NOMO-1 treated with DMSO at 0.1 percent for 48 hours (cell line): Measurements from ENCODE around the gene ZBTB21.
A peak's percentile ranks its signal among the peaks of the same experiment; 100 is the strongest.

Experiments
- DNase-seq: peaks from one replicate; lab custom pipeline; 2025; ENCODE audit not compliant: unreplicated experiment; lab: John Stamatoyannopoulos, UW

ZBTB21 gene

GRCh38 chr21:42021371-42022090 is 11.4 kb upstream of the ZBTB21 start:
- no peak for DNase-seq

- DNase-seq, result no peak
These were observed 9.5 kb upstream of the ZBTB21 start for GRCh38 chr21:42019706-42020105.

- DNase-seq, result no peak
These were observed 9.0 kb upstream of the ZBTB21 start for GRCh38 chr21:42019101-42019605.

GRCh38 chr21:42017022-42017421 is 6.9 kb upstream of the ZBTB21 start:
- DNase-seq, result no peak

GRCh38 chr21:42016364-42016985 is 6.3 kb upstream of the ZBTB21 start:
- DNase-seq, result no peak

GRCh38 chr21:42013931-42014330 is 3.8 kb upstream of the ZBTB21 start:
- no peak for DNase-seq

GRCh38 chr21:42013376-42013775 is 3.2 kb upstream of the ZBTB21 start:
- DNase-seq, result peak; percentile 6

GRCh38 chr21:42012763-42013329 is 2.7 kb upstream of the ZBTB21 start:
- no peak for DNase-seq

- DNase-seq, result no peak
These were observed 2.2 kb upstream of the ZBTB21 start for GRCh38 chr21:42012344-42012743.

GRCh38 chr21:42010507-42011495 is 641 bp upstream of the ZBTB21 start:
- peak; percentile 32 for DNase-seq

GRCh38 chr21:42009018-42009830 is 936 bp downstream of the ZBTB21 start:
- peak; percentile 6 for DNase-seq

GRCh38 chr21:42007356-42007940 is 2.7 kb downstream of the ZBTB21 start:
- no peak for DNase-seq

GRCh38 chr21:42006765-42007164 is 3.4 kb downstream of the ZBTB21 start:
- no peak for DNase-seq

GRCh38 chr21:42004406-42005199 is 5.6 kb downstream of the ZBTB21 start:
- DNase-seq, result no peak

- no peak for DNase-seq
These were observed 7.1 kb downstream of the ZBTB21 start for GRCh38 chr21:42003051-42003461.

GRCh38 chr21:42002421-42002958 is 7.7 kb downstream of the ZBTB21 start:
- no peak for DNase-seq

GRCh38 chr21:42001781-42002180 is 8.4 kb downstream of the ZBTB21 start:
- DNase-seq, result no peak

GRCh38 chr21:42000908-42001307 is 9.3 kb downstream of the ZBTB21 start:
- DNase-seq, result no peak

- no peak for DNase-seq
These were observed 12.5 kb downstream of the ZBTB21 start for GRCh38 chr21:41997657-41998056.
